K562 (cell line): ENCODE measurements around the gene CLEC2D. TPM values are rescaled to one million over a fixed set of nuclear protein-coding genes. Genes with fewer than 3 reads are reported as not detected.

Experiments
- ATAC-seq: fragments of 200-7000 bp; cut with Tn5 transposase; 3 replicates; pipeline ENCODE4 v1.9.1; 2020; ENCODE audit warnings: moderate library complexity
- BruUV-seq: library from RNA; stranded (reverse); fragments of 400-500 nt; replicated peaks from 2 replicates; lab custom pipeline; 2021; lab: Mats Ljungman, UMichigan
- CTCF ChIA-PET: fragments of 300-600 bp; formaldehyde crosslinking; extraction: SDS; loops from one replicate; lab custom pipeline; 2021; ENCODE audit warnings: low intra/inter-chr PET ratio; lab: Yijun Ruan, JAX
- POLR2A ChIA-PET: fragments of 300-600, 350-650 bp; sonication (Branson Sonifier 250); formaldehyde crosslinking; extraction: SDS; loops from one replicate; lab custom pipeline; 2021; ENCODE audit warnings: antibody characterized with exemption, inconsistent platforms; lab: Yijun Ruan, JAX
- DNase-seq, 4 experiments: peaks; one replicate each; pipeline versions ENCODE4 v3.0.0 to v3.0.0-alpha.2; 2011 to 2018; ENCODE audit warnings: low spot score in 3 of 4, mixed read lengths in 3 of 4; ENCODE audit errors: extremely low read depth in 1 of 4
- FAIRE-seq: peaks from 2 replicates; lab custom pipeline; 2011; peaks lifted over from hg19 to GRCh38; lab: Jason Lieb, UNC
- H2AFZ ChIP-seq: 2 replicates; pipeline ENCODE4 v1.6.0; 2011; ENCODE audit warnings: low read depth, low read length, control low read depth, inconsistent platforms
- H3K27ac ChIP-seq: fragments of 200-600 bp; 3 replicates; pipeline ENCODE4 v1.8.0; 2011; ENCODE audit warnings: low read depth, mild to moderate bottlenecking, control low read depth, inconsistent platforms, low read length, moderate library complexity, mixed read lengths; ENCODE audit errors: extremely low read depth
- H3K27me3 ChIP-seq, 2 experiments: fragments of 300-600 bp in 1 of 2; 2 replicates in 1 of 2; 3 replicates in 1 of 2; pipeline versions ENCODE4 v1.6.0 to v1.8.0; 2011; ENCODE audit warnings: inconsistent platforms in 2 of 2, low read length in 2 of 2, mild to moderate bottlenecking in 1 of 2, mixed read lengths in 1 of 2, moderate library complexity in 1 of 2; ENCODE audit not compliant: control insufficient read depth in 2 of 2, insufficient read depth in 2 of 2
- H3K36me3 ChIP-seq: fragments of 300-600 bp; 3 replicates; pipeline ENCODE4 v1.8.0; 2011; ENCODE audit warnings: mild to moderate bottlenecking, low read length, inconsistent platforms; ENCODE audit not compliant: control insufficient read depth, insufficient read depth
- H3K4me1 ChIP-seq, 2 experiments: fragments of 200-600 bp in 1 of 2; replicated peaks in 1 of 2; 2 replicates in 1 of 2; 3 replicates in 1 of 2; pipeline versions ENCODE4 v1.5.1 to v1.8.0; 2011; ENCODE audit warnings: inconsistent platforms in 2 of 2, low read length in 2 of 2, mild to moderate bottlenecking in 1 of 2, mixed read lengths in 1 of 2, moderate library complexity in 1 of 2; ENCODE audit not compliant: control insufficient read depth in 2 of 2, insufficient read depth in 2 of 2
- H3K4me2 ChIP-seq: 2 replicates; pipeline ENCODE4 v1.6.1; 2011; ENCODE audit warnings: low read length, control low read depth, inconsistent platforms, mixed read lengths; ENCODE audit not compliant: insufficient read depth
- H3K4me3 ChIP-seq: fragments of 200-600 bp; sonication (generic), shearing (Covaris generic); 2 replicates; pipeline ENCODE4 v1.5.1; 2016; ENCODE audit warnings: control low read depth, inconsistent platforms
- H3K79me2 ChIP-seq: fragments of 200-600 bp; 3 replicates; pipeline ENCODE4 v1.8.0; 2011; ENCODE audit warnings: low read length, inconsistent platforms; ENCODE audit not compliant: control insufficient read depth, insufficient read depth
- H3K9ac ChIP-seq, 2 experiments: 2 replicates each; pipeline versions ENCODE4 v1.6.0 to v1.6.1; 2011; ENCODE audit warnings: low read depth in 2 of 2, low read length in 2 of 2, control low read depth in 1 of 2, inconsistent platforms in 1 of 2, mild to moderate bottlenecking in 1 of 2, mixed read lengths in 1 of 2; ENCODE audit not compliant: insufficient read depth in 1 of 2
- H3K9me1 ChIP-seq: one replicate; pipeline ENCODE4 v1.6.0; 2011; ENCODE audit warnings: inconsistent platforms, mild to moderate bottlenecking, low read length, moderate library complexity; ENCODE audit not compliant: control insufficient read depth, insufficient read depth
- H3K9me3 ChIP-seq: replicated peaks from 2 replicates; pipeline ENCODE4 v1.5.1; 2011; ENCODE audit warnings: low read depth, low read length, inconsistent platforms; ENCODE audit not compliant: control insufficient read depth, insufficient read depth
- H4K20me1 ChIP-seq: replicated peaks from 2 replicates; pipeline ENCODE4 v1.6.1; 2011; ENCODE audit warnings: low read length, inconsistent platforms, mixed read lengths; ENCODE audit not compliant: control insufficient read depth, insufficient read depth
- CEBPG ChIP-seq, 3 experiments: fragments of 200-800 bp in 1 of 3; sonication (Bioruptor generic) in 1 of 3; sonication (generic) in 1 of 3; formaldehyde crosslinking in 1 of 3; IDR thresholded peaks in 2 of 3; conservative IDR thresholded peaks in 1 of 3; 2 replicates each; pipeline versions ENCODE4 v1.6.1 to v1.8.0; 2016 to 2022; ENCODE audit warnings: missing compliant biosample characterization in 2 of 3, missing genetic modification characterization in 2 of 3, mild to moderate bottlenecking in 1 of 3, missing genetic modification reagents in 1 of 3
- HOXB6 ChIP-seq: fragments of 250-450 bp; sonication (Bioruptor Pico); IDR thresholded peaks from 2 replicates; pipeline ENCODE4 v1.5.1; 2022; ENCODE audit warnings: mild to moderate bottlenecking, borderline replicate concordance
- KAT8 ChIP-seq: fragments of 450-650 bp; IDR thresholded peaks from 2 replicates; pipeline ENCODE4 v1.6.1; 2016; ENCODE audit warnings: low read depth, mild to moderate bottlenecking
- MAFG ChIP-seq: fragments of 450-650 bp; conservative IDR thresholded peaks from 2 replicates; pipeline ENCODE4 v1.6.1; 2016; ENCODE audit warnings: missing genetic modification characterization, missing compliant biosample characterization
- NRF1 ChIP-seq, 2 experiments: fragments of 450-650 bp; IDR thresholded peaks in 1 of 2; conservative IDR thresholded peaks in 1 of 2; 2 replicates each; pipeline ENCODE4 v1.6.1; 2014; ENCODE audit warnings: mild to moderate bottlenecking in 2 of 2
- POU5F1 ChIP-seq: fragments of 150-350 bp; IDR thresholded peaks from 2 replicates; pipeline ENCODE4 v1.6.1; 2014; ENCODE audit warnings: borderline replicate concordance, low read length, low read depth, mild to moderate bottlenecking; ENCODE audit not compliant: partially characterized antibody
- SRSF9 ChIP-seq: fragments of 200-400 bp; formaldehyde crosslinking; IDR thresholded peaks from 2 replicates; pipeline ENCODE4 v1.6.1; 2017; ENCODE audit warnings: low read depth, low read length, borderline replicate concordance
- TEAD2 ChIP-seq: fragments of 450-650 bp; IDR thresholded peaks from 2 replicates; pipeline ENCODE4 v1.6.1; 2016; ENCODE audit warnings: missing genetic modification characterization, control low read depth, missing compliant biosample characterization
- WGBS: fragments of 100-300 bp; shearing (Covaris generic); methylation state at CpG from one replicate; pipeline ENCODE4 v1.1.6; 2016; ENCODE audit warnings: low coverage, mixed read lengths; ENCODE audit not compliant: insufficient coverage; ENCODE audit errors: missing lambda C conversion rate; 5-methylcytosine and 5-hydroxymethylcytosine counted together
- in situ Hi-C: fragments of 300-500 bp; cut with MboI; formaldehyde crosslinking; loops from 4 replicates; pipeline ENCODE4 v1.15.0; 2018; ENCODE audit warnings: inconsistent platforms, mixed read lengths
- intact Hi-C: fragments of 100-400 bp; cut with micrococcal nuclease; formaldehyde crosslinking; loops from 2 replicates; pipeline ENCODE4 v1.14.2; 2022
- polyA plus RNA-seq, 8 experiments: library from polyadenylated mRNA; depleted of rRNA in 4 of 8; stranded (reverse) in 5 of 8; unstranded in 3 of 8; fragments of >200 nt; fragmentation: Nextera tagmentation in 2 of 8; fragmentation: Illumina TruSeq in 1 of 8; extraction: Ambion mirVana in 2 of 8; extraction: Trizol in 1 of 8; gene quantifications; 2 replicates each; pipeline versions ENCODE4 v1.2.1 to v1.2.3, GENCODE V29; 2011 to 2014; ENCODE audit warnings: inconsistent platforms in 1 of 8, missing spikeins in 1 of 8
- total RNA-seq, 7 experiments: library from RNA; depleted of rRNA in 6 of 7; stranded (reverse); fragments of >200 nt in 6 of 7; fragmentation: Illumina TruSeq in 2 of 7; extraction: Trizol in 2 of 7; gene quantifications; 2 replicates each; pipeline versions ENCODE4 v1.2.1 to v1.2.3, GENCODE V29; 2011 to 2021; ENCODE audit warnings: low replicate concordance in 1 of 7
- TF ChIP-seq, protein P1 (sequence below), 2 experiments: fragments of 450-650 bp in 1 of 2; sonication (generic) in 1 of 2; formaldehyde crosslinking in 1 of 2; IDR thresholded peaks in 1 of 2; conservative IDR thresholded peaks in 1 of 2; 2 replicates each; pipeline versions ENCODE4 v1.6.1 to v1.8.1; 2016 to 2023; ENCODE audit warnings: mild to moderate bottlenecking in 2 of 2, moderate library complexity in 2 of 2, inconsistent platforms in 1 of 2, missing genetic modification reagents in 1 of 2
- TF ChIP-seq, protein P2 (sequence below): fragments of 450-650 bp; IDR thresholded peaks from 2 replicates; pipeline ENCODE4 v1.6.1; 2017; ENCODE audit warnings: antibody characterized with exemption

The CLEC2D gene
- total and polyA plus RNA-seq, 9 of the 15 experiments (the other 6 are each of a cell fraction or from before 2014, with no cell fraction given): 1.4 to 5.0 (median 2.2) TPM

GRCh38 chr12:9736936-9737705 is 67.6 kb downstream of the CLEC2D start:
- no peak overlapping the region for H3K4me3 ChIP-seq
- ChIA-PET CTCF (no interaction called here), POLR2A (no interaction called here)
- H3K79me2 ChIP-seq: no peaks in the 10 kb centered on the region
- H3K9me3 ChIP-seq: no peaks in the 10 kb centered on the region; the same call in 1 of the 2 replicates
- no peaks in the 10 kb centered on the region for H3K27me3 ChIP-seq
- intact Hi-C loops: no loop called here
- no peaks in the 10 kb centered on the region for H3K36me3 ChIP-seq
- no peaks in the 10 kb centered on the region for H3K9me1 ChIP-seq
- BruUV-seq: no TSS peak
- no peak overlapping the region for H3K4me2 ChIP-seq
- peak overlapping the region; percentile 15 for H2AFZ ChIP-seq
- DNase-seq (no peak), FAIRE-seq (no peak), ATAC-seq (no peak)
- TF ChIP-seq HOXB6 (CRISPR knock-in tag) (no peak), NRF1 (conservative IDR thresholded peaks at IDR 0.05 in 1 of 2, IDR thresholded peaks at IDR 0.05 in 1 of 2) (no peak), SRSF9 (no peak), KAT8 (no peak), TEAD2 (no peak), CEBPG (CRISPR knock-in tag; IDR thresholded peaks at IDR 0.05) (no peak), CEBPG (tag; conservative IDR thresholded peaks at IDR 0.05 in 1 of 2, IDR thresholded peaks at IDR 0.05 in 1 of 2) (no peak), MAFG (tag) (no peak), POU5F1 (no peak)
- TF ChIP-seq, protein P1, sequence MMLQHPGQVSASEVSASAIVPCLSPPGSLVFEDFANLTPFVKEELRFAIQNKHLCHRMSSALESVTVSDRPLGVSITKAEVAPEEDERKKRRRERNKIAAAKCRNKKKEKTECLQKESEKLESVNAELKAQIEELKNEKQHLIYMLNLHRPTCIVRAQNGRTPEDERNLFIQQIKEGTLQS (IDR thresholded peaks at IDR 0.05): no peak
- TF ChIP-seq, protein P1 (CRISPR knock-in tag; conservative IDR thresholded peaks at IDR 0.05): no peak
- TF ChIP-seq, protein P2, sequence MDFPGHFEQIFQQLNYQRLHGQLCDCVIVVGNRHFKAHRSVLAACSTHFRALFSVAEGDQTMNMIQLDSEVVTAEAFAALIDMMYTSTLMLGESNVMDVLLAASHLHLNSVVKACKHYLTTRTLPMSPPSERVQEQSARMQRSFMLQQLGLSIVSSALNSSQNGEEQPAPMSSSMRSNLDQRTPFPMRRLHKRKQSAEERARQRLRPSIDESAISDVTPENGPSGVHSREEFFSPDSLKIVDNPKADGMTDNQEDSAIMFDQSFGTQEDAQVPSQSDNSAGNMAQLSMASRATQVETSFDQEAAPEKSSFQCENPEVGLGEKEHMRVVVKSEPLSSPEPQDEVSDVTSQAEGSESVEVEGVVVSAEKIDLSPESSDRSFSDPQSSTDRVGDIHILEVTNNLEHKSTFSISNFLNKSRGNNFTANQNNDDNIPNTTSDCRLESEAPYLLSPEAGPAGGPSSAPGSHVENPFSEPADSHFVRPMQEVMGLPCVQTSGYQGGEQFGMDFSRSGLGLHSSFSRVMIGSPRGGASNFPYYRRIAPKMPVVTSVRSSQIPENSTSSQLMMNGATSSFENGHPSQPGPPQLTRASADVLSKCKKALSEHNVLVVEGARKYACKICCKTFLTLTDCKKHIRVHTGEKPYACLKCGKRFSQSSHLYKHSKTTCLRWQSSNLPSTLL: no peak
- peak overlapping the region; percentile 45; the same call in 1 of the 3 replicates for H3K27ac ChIP-seq
- WGBS: 46% methylated on average over 3 of the region's 3 CpGs
- H4K20me1 ChIP-seq: no peaks in the 10 kb centered on the region
- peaks cover 4 to 8% of the 10 kb centered on the region in 2 experiments for H3K4me1 ChIP-seq
- H3K9ac ChIP-seq: no peak overlapping the region
- in situ Hi-C loops: no loop called here
